Activated T-cell treated with anti-CD3 and anti-CD28 coated beads for 4 hours (primary cell): ENCODE results near the gene GFY.
A peak's percentile ranks its signal among the peaks of the same experiment; 100 is the strongest.
"Not testable (repeated sequence)": the region's sequence is repeated elsewhere in the genome, so short reads cannot be mapped to it uniquely, and the experiment has no call there.

Experiments
- DNase-seq: peaks from one replicate; pipeline ENCODE4 v3.0.0-alpha.2; 2020

Gene GFY

DNA sequence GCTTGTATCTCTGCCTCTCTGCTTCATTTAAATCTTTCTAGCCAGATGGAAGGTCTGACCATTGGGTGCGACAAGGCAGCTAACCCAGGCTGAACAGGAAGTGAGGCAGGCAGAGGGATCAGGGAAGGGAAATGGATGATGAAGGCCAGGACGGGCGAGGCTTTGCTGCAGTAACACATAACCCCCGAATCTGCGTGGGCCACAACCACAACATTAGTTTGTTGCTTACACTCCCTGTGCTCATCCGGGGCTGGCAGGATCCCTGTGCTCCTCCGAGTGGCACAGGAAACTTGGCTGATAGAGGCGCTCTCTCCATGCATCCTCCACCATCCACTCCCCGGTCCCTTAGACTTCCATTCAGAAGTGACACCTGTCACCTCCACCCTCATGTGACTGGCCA lies 47.7 kb downstream of the GFY start:
- DNase-seq, result no peak

DNA sequence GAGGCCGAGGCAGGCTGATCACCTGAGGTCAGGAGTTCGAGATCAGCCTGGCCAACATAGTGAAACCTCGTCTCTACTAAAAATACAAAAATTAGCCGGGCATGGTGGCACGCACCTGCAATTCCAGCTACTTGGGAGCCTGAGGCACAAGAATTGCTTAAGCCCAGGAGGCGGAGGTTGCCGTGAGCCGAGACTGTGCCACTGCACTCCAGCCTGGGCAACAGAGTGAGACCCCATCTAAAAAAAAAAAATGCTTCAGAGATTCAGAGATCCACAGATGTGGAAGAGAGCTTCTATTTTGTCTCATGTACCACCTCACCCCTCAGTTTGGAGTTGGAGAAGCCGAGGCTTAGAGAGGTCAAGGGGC lies 48.3 kb downstream of the GFY start:
- not testable (repeated sequence) for DNase-seq

DNA sequence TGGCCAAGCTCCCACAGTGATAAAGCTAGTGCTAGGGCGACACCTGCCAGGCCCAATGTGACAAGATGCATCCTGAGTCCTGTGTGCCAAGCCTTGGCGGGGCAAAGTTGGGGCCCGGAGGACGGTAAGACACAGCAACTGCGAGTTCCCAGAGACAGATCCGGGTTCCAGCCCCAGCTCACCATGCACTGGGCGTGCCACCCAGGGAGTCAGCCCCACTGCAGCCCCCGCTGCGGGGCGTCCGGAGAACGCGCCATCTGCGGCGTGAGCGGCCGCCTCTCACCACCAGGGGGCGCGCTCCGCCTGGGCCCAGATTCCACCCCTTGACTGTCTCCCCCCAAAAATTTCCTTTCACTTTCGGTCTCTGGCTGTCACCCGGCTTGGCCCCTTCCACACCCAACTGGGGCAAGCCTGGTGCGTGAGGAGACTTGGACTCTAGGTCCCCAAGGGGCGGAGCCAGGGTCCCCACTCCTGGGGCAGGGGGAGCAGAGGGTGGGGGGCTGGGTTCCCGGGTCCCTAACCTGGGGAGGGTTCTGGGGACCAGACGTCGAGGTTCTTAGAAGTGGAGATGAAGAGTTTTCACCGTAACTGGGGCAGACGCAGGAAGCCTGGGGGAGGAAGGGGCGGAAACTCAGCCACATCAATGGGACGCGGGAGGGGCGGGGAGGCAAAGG lies 48.8 kb downstream of the GFY start, which contains the start of gene FLT3LG:
TSS of gene FLT3LG (plus strand) at position 348 of the 674 bp plus-strand sequence. CDS start 425 bp downstream, outside the sequence.
- DNase-seq, result peak; percentile 81

DNA sequence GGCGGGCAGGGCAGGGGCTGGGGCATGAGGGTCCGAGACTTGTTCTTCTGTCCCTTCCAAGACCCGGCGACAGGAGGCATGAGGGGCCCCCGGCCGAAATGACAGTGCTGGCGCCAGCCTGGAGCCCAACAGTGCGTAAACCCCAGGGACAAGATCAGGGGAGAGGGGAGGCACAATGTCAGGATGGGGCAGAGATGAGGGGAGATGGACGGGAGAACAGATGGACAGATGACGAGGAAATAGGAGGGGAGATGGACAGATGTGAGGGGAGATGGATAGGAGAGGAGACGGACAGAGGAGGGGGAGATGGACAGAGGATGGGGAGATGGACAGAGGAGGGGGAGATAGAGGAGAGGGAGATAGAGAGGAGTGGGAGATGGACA lies 49.3 kb downstream of the GFY start:
- DNase-seq, result no peak

DNA sequence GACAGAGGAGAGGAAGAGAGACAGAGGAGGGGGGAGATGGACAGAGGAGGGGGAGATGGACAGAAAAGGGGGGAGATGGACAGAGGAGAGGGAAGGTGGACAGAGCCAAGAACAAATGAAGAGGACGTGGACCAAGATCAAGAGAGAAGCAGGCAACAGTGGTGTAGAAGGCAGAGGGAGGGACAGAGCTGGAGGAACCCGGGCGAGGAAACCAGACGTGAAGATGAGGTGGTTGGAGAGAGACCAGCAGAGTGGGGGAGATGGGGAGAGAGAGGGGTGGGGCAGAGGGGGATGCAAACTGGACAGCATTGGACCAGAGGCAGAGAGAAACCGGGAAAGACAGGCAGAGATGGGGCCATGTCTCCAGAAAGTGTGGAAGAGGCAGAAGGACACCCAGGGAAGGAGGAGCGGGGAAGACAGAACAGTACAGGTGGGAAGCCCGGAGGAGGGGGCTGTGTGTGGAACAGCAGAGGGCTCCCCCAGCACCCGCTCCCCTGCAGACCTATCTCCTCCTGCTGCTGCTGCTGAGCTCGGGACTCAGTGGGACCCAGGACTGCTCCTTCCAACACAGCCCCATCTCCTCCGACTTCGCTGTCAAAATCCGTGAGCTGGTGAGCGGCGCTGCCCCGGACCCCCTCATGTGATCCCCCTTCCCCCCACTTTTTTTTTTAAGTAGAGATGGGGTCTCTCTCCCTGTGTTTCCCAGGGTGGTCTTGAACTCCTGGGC lies 50.2 kb downstream of the GFY start:
- no peak for DNase-seq

DNA sequence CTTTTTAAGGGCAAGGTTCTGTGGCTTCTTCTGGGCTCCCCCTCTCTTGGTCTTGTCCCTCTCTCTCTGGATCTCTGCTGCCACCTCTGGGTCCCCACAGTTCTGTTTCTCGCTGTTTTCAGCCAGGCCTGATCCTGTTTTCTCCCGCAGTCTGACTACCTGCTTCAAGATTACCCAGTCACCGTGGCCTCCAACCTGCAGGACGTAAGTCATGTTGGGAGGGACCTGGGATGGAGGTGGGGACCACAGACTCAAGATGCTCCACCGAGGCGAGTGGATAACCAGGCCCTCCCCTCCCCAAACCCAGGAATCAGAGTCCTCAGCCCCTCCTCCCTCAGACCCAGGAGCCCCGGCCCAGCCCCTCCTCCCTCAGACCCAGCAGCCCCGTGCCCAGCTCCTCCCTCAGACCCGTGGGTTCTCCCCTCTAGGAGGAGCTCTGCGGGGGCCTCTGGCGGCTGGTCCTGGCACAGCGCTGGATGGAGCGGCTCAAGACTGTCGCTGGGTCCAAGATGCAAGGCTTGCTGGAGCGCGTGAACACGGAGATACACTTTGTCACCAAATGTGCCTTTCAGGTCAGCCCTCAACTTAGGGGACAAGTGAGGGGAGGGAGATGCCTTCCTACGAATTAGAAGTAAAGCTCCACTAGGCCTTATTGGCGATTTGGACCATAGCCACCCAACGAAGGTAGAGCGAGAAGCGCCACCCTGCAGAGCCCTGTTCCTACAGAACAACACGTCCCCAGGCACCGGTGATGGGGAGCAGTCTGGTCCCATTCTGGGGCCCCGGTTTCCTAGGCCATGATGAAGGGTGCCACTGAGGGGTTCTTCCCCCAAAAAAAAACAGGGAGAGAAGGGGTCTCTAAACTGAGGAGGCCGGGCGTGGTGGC lies 51.0 kb downstream of the GFY start:
- no peak for DNase-seq
